ENCODE results near the gene G6PD. TPM values are rescaled to one million over a fixed set of nuclear protein-coding genes. Genes with fewer than 3 reads are reported as not detected.

Gene G6PD
- total RNA-seq, 1 donor from 2014 or later = 10.4 TPM

- intact Hi-C loops (cut with micrococcal nuclease) = no loop called here
- no peak for DNase-seq
- ATAC-seq = no peak
These were observed 51.1 kb downstream of the G6PD start for GRCh38 chrX:154495472-154495922.

DNA sequence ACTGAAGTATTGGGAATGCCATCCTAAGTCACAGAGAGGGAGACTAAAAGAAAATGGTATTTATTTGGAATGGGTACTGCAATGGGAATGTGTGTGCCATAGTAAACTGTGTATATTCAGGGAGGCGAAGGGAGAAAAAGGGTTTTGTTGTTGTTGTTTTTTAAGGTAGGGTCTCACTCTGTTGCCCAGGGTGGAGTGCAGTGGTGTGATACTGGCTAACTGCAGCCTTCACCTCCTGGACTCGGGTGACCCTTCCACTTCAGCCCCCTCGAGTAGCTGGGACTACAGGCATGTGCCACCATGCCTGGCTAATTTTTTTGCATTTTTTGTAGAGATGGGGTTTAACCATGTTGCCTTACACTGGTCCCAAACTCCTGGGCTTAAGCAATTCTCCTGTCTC lies 51.9 kb downstream of the G6PD start:
- intact Hi-C loops (cut with micrococcal nuclease) = no loop called here
- DNase-seq = no peak
- ATAC-seq = no peak

GRCh38 chrX:154490414-154491083 lies 56.1 kb downstream of the G6PD start, which contains the start of gene SLC10A3:
Gene SLC10A3, minus strand, starts transcription at chrX:154490629. Its CDS starts 1,689 bp downstream, at chrX:154488940.
- DNase-seq (peak; percentile 95), ATAC-seq (peak; percentile 89)
- intact Hi-C loops (cut with micrococcal nuclease) = no loop called here

DNA sequence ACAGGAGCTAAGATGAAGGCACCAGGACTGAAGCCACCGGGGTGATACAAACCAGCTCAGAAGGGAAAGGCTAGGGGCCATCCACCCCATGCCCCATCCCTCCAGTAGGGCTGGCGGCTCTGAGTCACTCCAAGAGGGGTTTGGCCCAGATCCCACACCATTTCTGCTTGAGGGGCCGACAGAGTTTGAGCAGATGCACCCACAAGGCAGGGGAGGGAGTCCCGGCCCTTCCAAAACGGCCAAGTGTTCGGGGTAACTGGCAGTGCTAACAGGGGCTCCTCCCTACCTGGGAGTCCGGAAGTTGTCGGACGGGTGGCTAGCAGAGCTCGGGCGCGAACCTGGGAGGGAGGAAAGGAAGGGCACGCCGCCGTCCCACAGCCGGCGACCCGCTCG lies 56.6 kb downstream of the G6PD start:
- DNase-seq (no peak), ATAC-seq (peak; percentile 2)
- intact Hi-C loops (cut with micrococcal nuclease) = no loop called here

- ATAC-seq (no peak), DNase-seq (no peak)
- intact Hi-C loops (cut with micrococcal nuclease) = no loop called here
These were observed 57.5 kb downstream of the G6PD start for GRCh38 chrX:154489182-154489581.

DNA sequence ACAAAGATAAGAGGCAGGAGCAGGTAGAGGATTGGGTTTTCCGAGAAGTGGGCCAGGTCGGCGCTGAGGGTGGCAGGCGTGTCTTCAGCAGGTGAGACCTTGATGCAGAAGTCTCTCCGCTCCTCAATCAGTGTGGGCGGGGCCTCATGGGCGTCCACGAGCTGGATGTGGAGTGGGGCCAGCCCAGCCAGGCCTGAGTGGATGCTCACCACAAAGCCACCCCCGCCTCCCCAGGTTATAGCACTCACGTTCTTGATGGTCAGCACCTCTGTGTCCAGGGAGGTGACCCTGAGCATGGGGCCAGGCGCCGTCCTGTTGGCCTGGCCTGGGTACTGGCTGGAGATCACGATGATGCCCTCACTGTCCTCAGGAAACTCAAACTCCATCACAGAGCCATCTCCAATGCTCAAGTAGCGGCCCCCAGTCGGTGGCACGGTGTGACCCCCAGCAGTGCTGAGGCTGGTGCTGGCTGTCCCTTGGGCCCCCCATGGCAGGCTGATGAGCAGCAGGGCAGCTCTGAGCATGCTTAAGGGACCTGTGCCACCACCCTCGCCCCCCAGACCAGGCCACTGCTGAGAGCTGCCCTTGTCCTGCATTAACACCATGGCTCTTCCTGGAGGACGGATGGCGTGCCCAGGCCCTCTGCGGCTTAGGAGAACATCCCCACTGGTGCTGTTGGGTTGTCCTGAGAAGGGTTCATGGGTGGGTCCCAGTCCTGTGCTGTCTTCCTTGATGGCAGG lies 58.1 kb downstream of the G6PD start:
- ATAC-seq (no peak), DNase-seq (no peak)
- intact Hi-C loops (cut with micrococcal nuclease) = no loop called here

GRCh38 chrX:154487518-154488290 lies 58.9 kb downstream of the G6PD start:
- no peak for DNase-seq
- no peak for ATAC-seq
- intact Hi-C loops (cut with micrococcal nuclease) = no loop called here

- ATAC-seq = peak; percentile 48
- DNase-seq = peak; percentile 78
- intact Hi-C loops (cut with micrococcal nuclease) = no loop called here
These were observed 60.0 kb downstream of the G6PD start, which contains the start of gene UBL4A for GRCh38 chrX:154486396-154487207. Gene UBL4A, minus strand, starts transcription at chrX:154486615. Its CDS starts 31 bp downstream, at chrX:154486584.

GRCh38 chrX:154486052-154486395 lies 60.6 kb downstream of the G6PD start:
- DNase-seq (peak; percentile 67), ATAC-seq (peak; percentile 1)
- intact Hi-C loops (cut with micrococcal nuclease) = no loop called here

GRCh38 chrX:154485150-154486051 lies 61.2 kb downstream of the G6PD start:
- DNase-seq (peak; percentile 52), ATAC-seq (peak; percentile 7)
- intact Hi-C loops (cut with micrococcal nuclease) = no loop called here

GRCh38 chrX:154484255-154485149 lies 62.1 kb downstream of the G6PD start:
- DNase-seq (no peak), ATAC-seq (no peak)
- intact Hi-C loops (cut with micrococcal nuclease) = no loop called here

GRCh38 chrX:154483325-154483724 lies 63.3 kb downstream of the G6PD start:
- intact Hi-C loops (cut with micrococcal nuclease) = no loop called here
- DNase-seq = no peak
- no peak for ATAC-seq

GRCh38 chrX:154482786-154483185 lies 63.9 kb downstream of the G6PD start:
- intact Hi-C loops (cut with micrococcal nuclease) = no loop called here
- ATAC-seq = no peak
- no peak for DNase-seq

- ATAC-seq (no peak), DNase-seq (no peak)
- intact Hi-C loops (cut with micrococcal nuclease) = no loop called here
These were observed 64.6 kb downstream of the G6PD start for GRCh38 chrX:154481911-154482601.
